Mammary epithelial cell (primary cell): Measurements from ENCODE around the gene IER5L.

Source experiments
- EZH2 ChIP-seq: IDR thresholded peaks from 2 replicates; pipeline ENCODE4 v1.6.1; 2012; ENCODE audit warnings: low read length, inconsistent platforms, borderline replicate concordance
- TF ChIP-seq, protein P1 (sequence below), 2 donors: IDR thresholded peaks in 1 of 2; conservative IDR thresholded peaks in 1 of 2; 2 replicates each; pipeline ENCODE4 v1.5.1; 2011 to 2012; ENCODE audit warnings: inconsistent platforms in 2 of 2, low read length in 2 of 2, mild to moderate bottlenecking in 2 of 2, control low read depth in 1 of 2, low read depth in 1 of 2; ENCODE audit not compliant: insufficient read depth in 1 of 2; ENCODE audit errors: extremely low read depth in 1 of 2

DNA sequence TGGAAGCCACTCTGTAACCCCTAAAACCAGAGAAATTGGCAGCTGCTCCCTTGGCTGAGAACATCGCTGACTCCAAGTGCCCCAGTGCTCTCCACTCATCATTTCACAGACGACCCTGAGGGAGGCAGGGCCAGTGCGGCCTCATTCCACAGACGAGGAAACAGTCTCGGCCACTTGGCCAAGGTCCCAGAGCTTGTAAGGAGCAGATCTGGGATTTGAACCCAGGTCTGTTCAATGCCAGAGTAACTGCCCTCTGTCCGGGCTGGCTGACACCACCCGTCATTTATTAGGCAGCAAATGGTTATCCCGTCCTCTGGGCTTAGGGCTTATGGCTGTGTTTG lies 19.9 kb upstream of the IER5L start:
- TF ChIP-seq, protein P1, sequence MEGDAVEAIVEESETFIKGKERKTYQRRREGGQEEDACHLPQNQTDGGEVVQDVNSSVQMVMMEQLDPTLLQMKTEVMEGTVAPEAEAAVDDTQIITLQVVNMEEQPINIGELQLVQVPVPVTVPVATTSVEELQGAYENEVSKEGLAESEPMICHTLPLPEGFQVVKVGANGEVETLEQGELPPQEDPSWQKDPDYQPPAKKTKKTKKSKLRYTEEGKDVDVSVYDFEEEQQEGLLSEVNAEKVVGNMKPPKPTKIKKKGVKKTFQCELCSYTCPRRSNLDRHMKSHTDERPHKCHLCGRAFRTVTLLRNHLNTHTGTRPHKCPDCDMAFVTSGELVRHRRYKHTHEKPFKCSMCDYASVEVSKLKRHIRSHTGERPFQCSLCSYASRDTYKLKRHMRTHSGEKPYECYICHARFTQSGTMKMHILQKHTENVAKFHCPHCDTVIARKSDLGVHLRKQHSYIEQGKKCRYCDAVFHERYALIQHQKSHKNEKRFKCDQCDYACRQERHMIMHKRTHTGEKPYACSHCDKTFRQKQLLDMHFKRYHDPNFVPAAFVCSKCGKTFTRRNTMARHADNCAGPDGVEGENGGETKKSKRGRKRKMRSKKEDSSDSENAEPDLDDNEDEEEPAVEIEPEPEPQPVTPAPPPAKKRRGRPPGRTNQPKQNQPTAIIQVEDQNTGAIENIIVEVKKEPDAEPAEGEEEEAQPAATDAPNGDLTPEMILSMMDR (conservative IDR thresholded peaks at IDR 0.05 in 1 of 2, IDR thresholded peaks at IDR 0.05 in 1 of 2; ENCODE audit: extremely low read depth in 1 of 2, insufficient read depth in 1 of 2, low read depth in 1 of 2, low read length in 2 of 2) = no peak
- no peak for TF ChIP-seq EZH2
